ENCODE measurements around the gene SNX27.

SNX27 gene

GRCh38 chr1:151713044-151713443 lies 101.2 kb downstream of the SNX27 start:
- Histone ChIP-seq H3K4me2 (ENCODE audit: low read length) (no peak overlapping the region), H4K20me1 (ENCODE audit: control insufficient read depth, insufficient read depth, low read depth, low read length) (no peaks in the 10 kb centered on the region), H3K9me2 (replicated peaks; ENCODE audit: control insufficient read depth, low read length) (no peaks in the 10 kb centered on the region), H3K9me3 (ENCODE audit: control insufficient read depth, insufficient read depth, low read length) (no peaks in the 10 kb centered on the region), H3K4me1 (ENCODE audit: control insufficient read depth, low read length) (peaks cover 2% of the 10 kb centered on the region; the same call in 1 of the 2 replicates), H3K27me3 (ENCODE audit: control insufficient read depth, low read length) (peaks cover 25% of the 10 kb centered on the region), H3K36me3 (ENCODE audit: control insufficient read depth, low read length) (no peaks in the 10 kb centered on the region), H3F3A (ENCODE audit: control insufficient read depth, insufficient read depth) (no peaks in the 10 kb centered on the region), H3K4me3 (ENCODE audit: low read length) (no peak overlapping the region), H3K79me2 (ENCODE audit: control insufficient read depth, low read length) (no peaks in the 10 kb centered on the region), H3K27ac (ENCODE audit: low read depth, low read length) (no peak overlapping the region)
- TF ChIP-seq, protein P1, sequence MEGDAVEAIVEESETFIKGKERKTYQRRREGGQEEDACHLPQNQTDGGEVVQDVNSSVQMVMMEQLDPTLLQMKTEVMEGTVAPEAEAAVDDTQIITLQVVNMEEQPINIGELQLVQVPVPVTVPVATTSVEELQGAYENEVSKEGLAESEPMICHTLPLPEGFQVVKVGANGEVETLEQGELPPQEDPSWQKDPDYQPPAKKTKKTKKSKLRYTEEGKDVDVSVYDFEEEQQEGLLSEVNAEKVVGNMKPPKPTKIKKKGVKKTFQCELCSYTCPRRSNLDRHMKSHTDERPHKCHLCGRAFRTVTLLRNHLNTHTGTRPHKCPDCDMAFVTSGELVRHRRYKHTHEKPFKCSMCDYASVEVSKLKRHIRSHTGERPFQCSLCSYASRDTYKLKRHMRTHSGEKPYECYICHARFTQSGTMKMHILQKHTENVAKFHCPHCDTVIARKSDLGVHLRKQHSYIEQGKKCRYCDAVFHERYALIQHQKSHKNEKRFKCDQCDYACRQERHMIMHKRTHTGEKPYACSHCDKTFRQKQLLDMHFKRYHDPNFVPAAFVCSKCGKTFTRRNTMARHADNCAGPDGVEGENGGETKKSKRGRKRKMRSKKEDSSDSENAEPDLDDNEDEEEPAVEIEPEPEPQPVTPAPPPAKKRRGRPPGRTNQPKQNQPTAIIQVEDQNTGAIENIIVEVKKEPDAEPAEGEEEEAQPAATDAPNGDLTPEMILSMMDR (IDR thresholded peaks at IDR 0.05; ENCODE audit: low read depth, low read length, poor library complexity, severe bottlenecking): no peak
- no peak for TF ChIP-seq EZH2phosphoT487 (IDR thresholded peaks at IDR 0.05; ENCODE audit: borderline replicate concordance, low read length)

DNA sequence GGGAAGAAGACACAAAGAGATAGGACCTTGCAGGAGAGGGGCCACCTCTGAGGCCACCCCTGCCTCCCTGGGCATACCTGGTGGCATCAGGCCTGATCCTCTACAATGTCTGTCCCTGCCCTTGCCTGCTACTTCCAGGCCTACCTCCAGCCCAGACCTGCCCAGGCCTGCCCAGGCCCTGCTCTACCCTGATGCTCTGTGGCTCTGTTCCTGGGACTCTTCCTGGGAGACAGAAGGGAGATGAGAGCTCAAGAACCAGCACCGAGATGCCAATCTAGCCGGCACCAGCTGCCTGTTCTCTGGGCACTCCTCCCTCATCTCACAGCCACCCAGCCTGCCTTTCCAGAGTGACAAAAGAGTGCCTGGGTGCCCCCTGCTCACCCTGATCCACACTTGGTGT lies 102.0 kb downstream of the SNX27 start:
- H3K79me2 ChIP-seq (ENCODE audit: control insufficient read depth, low read length): no peaks in the 10 kb centered on the region
- no peak overlapping the region for H3K27ac ChIP-seq (ENCODE audit: low read depth, low read length)
- H3K9me2 ChIP-seq (replicated peaks; ENCODE audit: control insufficient read depth, low read length): no peaks in the 10 kb centered on the region
- no peaks in the 10 kb centered on the region for H3K9me3 ChIP-seq (ENCODE audit: control insufficient read depth, insufficient read depth, low read length)
- H3K36me3 ChIP-seq (ENCODE audit: control insufficient read depth, low read length): no peaks in the 10 kb centered on the region
- no peak for TF ChIP-seq EZH2phosphoT487 (IDR thresholded peaks at IDR 0.05; ENCODE audit: borderline replicate concordance, low read length)
- TF ChIP-seq, protein P1 (IDR thresholded peaks at IDR 0.05; ENCODE audit: low read depth, low read length, poor library complexity, severe bottlenecking): no peak
- no peak overlapping the region for H3K4me3 ChIP-seq (ENCODE audit: low read length)
- no peak overlapping the region for H3K4me2 ChIP-seq (ENCODE audit: low read length)
- H3K4me1 ChIP-seq (ENCODE audit: control insufficient read depth, low read length): peaks cover 2% of the 10 kb centered on the region; the same call in 1 of the 2 replicates
- H3F3A ChIP-seq (ENCODE audit: control insufficient read depth, insufficient read depth): no peaks in the 10 kb centered on the region
- H3K27me3 ChIP-seq (ENCODE audit: control insufficient read depth, low read length): peaks cover 33% of the 10 kb centered on the region
- no peaks in the 10 kb centered on the region for H4K20me1 ChIP-seq (ENCODE audit: control insufficient read depth, insufficient read depth, low read depth, low read length)

DNA sequence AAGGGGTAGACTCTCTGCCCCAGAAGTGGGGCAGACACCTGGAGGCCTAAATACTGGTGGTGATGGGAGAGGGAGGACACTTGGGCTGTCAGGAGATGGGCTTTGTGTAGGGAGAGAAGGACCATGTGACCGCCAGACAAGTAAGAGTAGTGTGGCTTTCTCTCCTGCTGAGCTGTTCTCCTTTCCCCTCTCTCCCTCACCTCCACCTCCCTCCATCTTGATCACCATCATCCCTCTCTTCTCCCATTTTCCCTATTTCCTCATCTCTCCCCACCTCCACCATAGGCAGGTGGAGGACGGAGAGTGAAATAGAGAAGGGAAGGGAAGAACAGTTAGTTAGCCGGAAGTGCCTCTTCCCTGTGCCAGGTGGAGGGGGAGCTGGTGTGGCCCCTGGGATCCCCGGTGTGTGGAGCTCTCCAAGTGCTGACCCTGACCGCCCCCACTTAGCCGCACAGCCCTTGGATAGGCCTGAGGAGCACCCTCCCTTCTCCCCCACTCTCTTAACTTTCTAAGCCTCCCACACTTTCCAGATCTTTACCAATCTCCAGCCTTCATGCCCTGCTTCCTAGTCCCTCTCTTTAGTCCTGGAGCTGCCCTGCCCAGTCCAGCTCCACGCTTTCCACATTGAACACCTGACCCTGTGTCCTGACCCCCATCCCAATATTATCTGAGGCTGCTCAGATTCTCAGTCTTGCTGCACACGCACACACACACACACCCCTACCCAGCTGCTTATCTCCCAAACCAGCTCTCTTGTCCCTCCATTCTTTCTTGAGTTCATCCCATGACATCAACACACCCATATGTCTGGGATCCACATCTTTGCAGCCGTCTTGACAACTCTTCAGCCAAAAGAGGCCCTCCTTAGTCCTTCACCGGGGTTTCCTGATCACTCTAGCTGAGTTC lies 103.2 kb downstream of the SNX27 start:
- no peak overlapping the region for H3K27ac ChIP-seq (ENCODE audit: low read depth, low read length)
- no peak for TF ChIP-seq EZH2phosphoT487 (IDR thresholded peaks at IDR 0.05; ENCODE audit: borderline replicate concordance, low read length)
- TF ChIP-seq, protein P1 (IDR thresholded peaks at IDR 0.05; ENCODE audit: low read depth, low read length, poor library complexity, severe bottlenecking): no peak
- peaks cover 44% of the 10 kb centered on the region for H3K27me3 ChIP-seq (ENCODE audit: control insufficient read depth, low read length)
- no peak overlapping the region for H3K4me2 ChIP-seq (ENCODE audit: low read length)
- no peaks in the 10 kb centered on the region for H3K79me2 ChIP-seq (ENCODE audit: control insufficient read depth, low read length)
- no peaks in the 10 kb centered on the region for H3F3A ChIP-seq (ENCODE audit: control insufficient read depth, insufficient read depth)
- no peaks in the 10 kb centered on the region for H3K36me3 ChIP-seq (ENCODE audit: control insufficient read depth, low read length)
- H3K4me3 ChIP-seq (ENCODE audit: low read length): no peak overlapping the region
- H3K4me1 ChIP-seq (ENCODE audit: control insufficient read depth, low read length): peaks cover 2% of the 10 kb centered on the region; the same call in 1 of the 2 replicates
- no peaks in the 10 kb centered on the region for H3K9me3 ChIP-seq (ENCODE audit: control insufficient read depth, insufficient read depth, low read length)
- no peaks in the 10 kb centered on the region for H4K20me1 ChIP-seq (ENCODE audit: control insufficient read depth, insufficient read depth, low read depth, low read length)
- H3K9me2 ChIP-seq (replicated peaks; ENCODE audit: control insufficient read depth, low read length): no peaks in the 10 kb centered on the region

All from DOHH2 (cell line).